ENCODE data around the gene HEXD.

- TF ChIP-seq POLR2AphosphoS5 (IDR thresholded peaks at IDR 0.05; ENCODE audit: borderline replicate concordance, low read depth, low read length) (no peak), EZH2 (IDR thresholded peaks at IDR 0.05) (no peak), FOXP2 (optimal IDR thresholded peaks at IDR 0.05; ENCODE audit: control extremely low read depth, extremely low read length, insufficient read depth) (no peak)
Measured at GRCh38 chr17:82386881-82387704, 31.1 kb upstream of the HEXD start.

All from SK-N-MC (cell line).